ENCODE results near the gene PSMC3. TPM values are rescaled to one million over a fixed set of nuclear protein-coding genes. Genes with fewer than 3 reads are reported as not detected.

Gene PSMC3
- total and polyA plus RNA-seq, 9 of the 15 experiments (the other 6 are each of a cell fraction or from before 2014, with no cell fraction given): 44.3 to 324 (median 240) TPM

DNA sequence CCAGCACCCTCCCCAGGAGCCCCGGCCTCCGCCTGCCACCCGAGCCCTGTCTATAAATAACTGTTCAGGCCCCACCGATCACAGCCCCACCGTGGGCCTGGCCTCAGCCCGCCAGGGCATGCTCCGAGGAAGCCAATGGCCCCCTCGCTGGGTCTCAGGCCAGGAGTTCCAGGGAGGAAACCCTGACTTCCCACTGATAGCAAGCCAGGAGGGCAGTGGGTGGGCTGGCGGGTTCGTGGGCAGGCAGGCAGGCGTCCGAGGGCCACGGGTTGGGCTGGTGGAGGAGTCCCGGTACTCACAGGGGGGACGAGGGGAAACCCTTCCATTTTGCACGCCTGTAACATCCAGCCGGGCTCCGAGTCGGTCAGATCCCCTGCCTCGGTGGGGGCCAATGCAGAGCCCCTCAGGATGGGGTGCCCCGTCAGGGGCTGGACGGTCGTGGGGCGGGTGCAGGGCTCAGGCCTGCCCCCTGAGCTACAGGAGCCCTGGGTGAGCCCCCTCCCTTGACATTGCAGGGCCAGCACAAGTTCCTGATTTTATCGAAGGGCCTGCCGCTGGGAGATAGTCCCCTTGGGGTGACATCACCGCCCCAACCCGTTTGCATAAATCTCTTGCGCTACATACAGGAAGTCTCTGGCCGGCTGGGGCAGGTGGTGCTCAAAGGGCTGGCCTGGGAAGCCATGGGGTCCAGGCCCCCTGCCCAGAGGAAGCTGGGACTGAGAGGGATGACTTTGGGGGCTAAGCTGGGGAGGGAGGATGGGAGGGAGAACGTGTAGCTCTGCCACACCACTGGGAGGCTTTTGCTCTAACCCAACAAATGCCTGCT is 48.0 kb downstream of the PSMC3 start, which contains the start of gene SPI1:
Gene SPI1, minus strand, starts transcription at position 538 of the 826 bp plus-strand sequence. Its CDS starts 194 bp downstream, at position 344.
- 2% methylated on average over 31 of the region's 31 CpGs for WGBS (ENCODE audit: insufficient coverage, low coverage, missing lambda C conversion rate)
- Histone ChIP-seq H3K9me1 (ENCODE audit: control insufficient read depth, insufficient read depth, low read length) (no peaks in the 10 kb centered on the region), H3K4me3 (peak within 1 kb of the TSS; percentile 47), H3K9me3 (replicated peaks; ENCODE audit: control insufficient read depth, insufficient read depth, low read depth, low read length) (no peaks in the 10 kb centered on the region), H3K4me2 (ENCODE audit: insufficient read depth, low read length) (peak within 1 kb of the TSS; percentile 76), H2AFZ (ENCODE audit: low read depth, low read length) (peak within 1 kb of the TSS; percentile 81), H3K27me3 (ENCODE audit: control insufficient read depth in 2 of 2, insufficient read depth in 2 of 2, low read length in 2 of 2) (no peaks in the 10 kb centered on the region), H3K27ac (ENCODE audit: extremely low read depth, low read depth, low read length) (peak within 1 kb of the TSS; percentile 86), H3K4me1 (replicated peaks in 1 of 2; ENCODE audit: control insufficient read depth in 2 of 2, insufficient read depth in 2 of 2, low read length in 2 of 2) (peaks cover 37 to 53% of the 10 kb centered on the region in 2 experiments), H3K36me3 (ENCODE audit: control insufficient read depth, insufficient read depth, low read length) (peaks cover 8% of the 10 kb centered on the region; the same call in 1 of the 3 replicates), H3K79me2 (ENCODE audit: control insufficient read depth, insufficient read depth, low read length) (peaks cover 26% of the 10 kb centered on the region), H3K9ac (ENCODE audit: insufficient read depth in 1 of 2, low read depth in 2 of 2, low read length in 2 of 2) (peak within 1 kb of the TSS; percentile 82 to 93), H4K20me1 (replicated peaks; ENCODE audit: control insufficient read depth, insufficient read depth, low read length) (no peaks in the 10 kb centered on the region)
- DNase-seq (ENCODE audit: extremely low read depth in 1 of 4, low spot score in 3 of 4) (peak; percentile 88 to 95 (median 92)), FAIRE-seq (peak; percentile 97), ATAC-seq (peak; percentile 85)
- BruUV-seq (replicated peaks): TSS peak; percentile 56
- intact Hi-C loops (cut with micrococcal nuclease): loop anchor here (10.0 kb wide), 1 partner anchor 237 kb away; no protein-coding TSS in a partner anchor
- in situ Hi-C loops (cut with MboI): no loop called here
- ChIA-PET POLR2A (interaction anchor here (0.6 to 1.8 kb wide), 12 partner anchors 8 to 643 kb away, joined by 3 to 7 read pairs (median 3); no protein-coding TSS in a partner anchor), CTCF (ENCODE audit: low intra/inter-chr PET ratio) (no interaction called here)
- TF ChIP-seq ZNF175 (CRISPR knock-in tag; IDR thresholded peaks at IDR 0.05; ENCODE audit: low read depth) (peak; percentile 78; the same call in 1 of the 2 replicates), POLR2A (conservative IDR thresholded peaks at IDR 0.05) (peak; percentile 74), KAT7 (CRISPR knock-in tag; IDR thresholded peaks at IDR 0.05; ENCODE audit: borderline replicate concordance) (peak; percentile 94), ZNF444 (CRISPR knock-in tag; IDR thresholded peaks at IDR 0.05) (no peak), NFRKB (IDR thresholded peaks at IDR 0.05; ENCODE audit: low read depth) (peak; percentile 62; the same call in 1 of the 2 replicates), ERF (CRISPR knock-in tag; IDR thresholded peaks at IDR 0.05) (peak; percentile 9)
- TF ChIP-seq, protein P1, sequence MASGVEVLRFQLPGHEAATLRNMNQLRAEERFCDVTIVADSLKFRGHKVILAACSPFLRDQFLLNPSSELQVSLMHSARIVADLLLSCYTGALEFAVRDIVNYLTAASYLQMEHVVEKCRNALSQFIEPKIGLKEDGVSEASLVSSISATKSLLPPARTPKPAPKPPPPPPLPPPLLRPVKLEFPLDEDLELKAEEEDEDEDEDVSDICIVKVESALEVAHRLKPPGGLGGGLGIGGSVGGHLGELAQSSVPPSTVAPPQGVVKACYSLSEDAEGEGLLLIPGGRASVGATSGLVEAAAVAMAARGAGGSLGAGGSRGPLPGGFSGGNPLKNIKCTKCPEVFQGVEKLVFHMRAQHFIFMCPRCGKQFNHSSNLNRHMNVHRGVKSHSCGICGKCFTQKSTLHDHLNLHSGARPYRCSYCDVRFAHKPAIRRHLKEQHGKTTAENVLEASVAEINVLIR (CRISPR knock-in tag; IDR thresholded peaks at IDR 0.05): 0 out of 2 replicates have a peak, but pooled peaks have one; percentile 31
- TF ChIP-seq, protein P2, sequence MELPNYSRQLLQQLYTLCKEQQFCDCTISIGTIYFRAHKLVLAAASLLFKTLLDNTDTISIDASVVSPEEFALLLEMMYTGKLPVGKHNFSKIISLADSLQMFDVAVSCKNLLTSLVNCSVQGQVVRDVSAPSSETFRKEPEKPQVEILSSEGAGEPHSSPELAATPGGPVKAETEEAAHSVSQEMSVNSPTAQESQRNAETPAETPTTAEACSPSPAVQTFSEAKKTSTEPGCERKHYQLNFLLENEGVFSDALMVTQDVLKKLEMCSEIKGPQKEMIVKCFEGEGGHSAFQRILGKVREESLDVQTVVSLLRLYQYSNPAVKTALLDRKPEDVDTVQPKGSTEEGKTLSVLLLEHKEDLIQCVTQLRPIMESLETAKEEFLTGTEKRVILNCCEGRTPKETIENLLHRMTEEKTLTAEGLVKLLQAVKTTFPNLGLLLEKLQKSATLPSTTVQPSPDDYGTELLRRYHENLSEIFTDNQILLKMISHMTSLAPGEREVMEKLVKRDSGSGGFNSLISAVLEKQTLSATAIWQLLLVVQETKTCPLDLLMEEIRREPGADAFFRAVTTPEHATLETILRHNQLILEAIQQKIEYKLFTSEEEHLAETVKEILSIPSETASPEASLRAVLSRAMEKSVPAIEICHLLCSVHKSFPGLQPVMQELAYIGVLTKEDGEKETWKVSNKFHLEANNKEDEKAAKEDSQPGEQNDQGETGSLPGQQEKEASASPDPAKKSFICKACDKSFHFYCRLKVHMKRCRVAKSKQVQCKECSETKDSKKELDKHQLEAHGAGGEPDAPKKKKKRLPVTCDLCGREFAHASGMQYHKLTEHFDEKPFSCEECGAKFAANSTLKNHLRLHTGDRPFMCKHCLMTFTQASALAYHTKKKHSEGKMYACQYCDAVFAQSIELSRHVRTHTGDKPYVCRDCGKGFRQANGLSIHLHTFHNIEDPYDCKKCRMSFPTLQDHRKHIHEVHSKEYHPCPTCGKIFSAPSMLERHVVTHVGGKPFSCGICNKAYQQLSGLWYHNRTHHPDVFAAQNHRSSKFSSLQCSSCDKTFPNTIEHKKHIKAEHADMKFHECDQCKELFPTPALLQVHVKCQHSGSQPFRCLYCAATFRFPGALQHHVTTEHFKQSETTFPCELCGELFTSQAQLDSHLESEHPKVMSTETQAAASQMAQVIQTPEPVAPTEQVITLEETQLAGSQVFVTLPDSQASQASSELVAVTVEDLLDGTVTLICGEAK (IDR thresholded peaks at IDR 0.05): 0 out of 2 replicates have a peak, but pooled peaks have one; percentile 29
- TF ChIP-seq, protein P2 (CRISPR knock-in tag; IDR thresholded peaks at IDR 0.05): no peak
